ENCODE results near the gene MSI1. TPM values are rescaled to one million over a fixed set of nuclear protein-coding genes. Genes with fewer than 3 reads are reported as not detected.
"Not testable (repeated sequence)": the region's sequence is repeated elsewhere in the genome, so short reads cannot be mapped to it uniquely, and the experiment has no call there.

Gene MSI1
- total RNA-seq, 1 donor from 2014 or later = 27.6 TPM

GRCh38 chr12:120343692-120344091 is 25.3 kb downstream of the MSI1 start:
- no peak overlapping the region for H3K27ac Mint-ChIP-seq (ENCODE audit: unreplicated experiment)
- peaks cover 4% of the 10 kb centered on the region for H3K36me3 Mint-ChIP-seq (ENCODE audit: low read depth, unreplicated experiment)
- H3K4me3 Mint-ChIP-seq (ENCODE audit: unreplicated experiment) = no peak overlapping the region
- TF ChIP-seq CTCF (IDR thresholded peaks at IDR 0.05; ENCODE audit: unreplicated experiment) = no peak
- peaks cover 1% of the 10 kb centered on the region for H3K27me3 Mint-ChIP-seq (ENCODE audit: unreplicated experiment)
- H3K4me1 Mint-ChIP-seq (ENCODE audit: unreplicated experiment) = no peaks in the 10 kb centered on the region
- no peaks in the 10 kb centered on the region for H3K9me3 Mint-ChIP-seq (ENCODE audit: unreplicated experiment)
- no peak for DNase-seq (ENCODE audit: low spot score)

GRCh38 chr12:120343039-120343537 is 25.9 kb downstream of the MSI1 start:
- Mint-ChIP-seq H3K4me1 (ENCODE audit: unreplicated experiment) (no peaks in the 10 kb centered on the region), H3K4me3 (ENCODE audit: unreplicated experiment) (no peak overlapping the region), H3K27me3 (ENCODE audit: unreplicated experiment) (peaks cover 1% of the 10 kb centered on the region), H3K36me3 (ENCODE audit: low read depth, unreplicated experiment) (peaks cover 7% of the 10 kb centered on the region), H3K27ac (ENCODE audit: unreplicated experiment) (no peak overlapping the region), H3K9me3 (ENCODE audit: unreplicated experiment) (no peaks in the 10 kb centered on the region)
- DNase-seq (ENCODE audit: low spot score) = no peak
- TF ChIP-seq CTCF (IDR thresholded peaks at IDR 0.05; ENCODE audit: unreplicated experiment) = no peak

GRCh38 chr12:120342175-120343038 is 26.6 kb downstream of the MSI1 start:
- Mint-ChIP-seq H3K27ac (ENCODE audit: unreplicated experiment) (no peak overlapping the region), H3K27me3 (ENCODE audit: unreplicated experiment) (peaks cover 1% of the 10 kb centered on the region), H3K4me3 (ENCODE audit: unreplicated experiment) (no peak overlapping the region), H3K36me3 (ENCODE audit: low read depth, unreplicated experiment) (peaks cover 10% of the 10 kb centered on the region), H3K4me1 (ENCODE audit: unreplicated experiment) (no peaks in the 10 kb centered on the region), H3K9me3 (ENCODE audit: unreplicated experiment) (peaks cover 5% of the 10 kb centered on the region)
- no peak for TF ChIP-seq CTCF (IDR thresholded peaks at IDR 0.05; ENCODE audit: unreplicated experiment)
- no peak for DNase-seq (ENCODE audit: low spot score)

- DNase-seq (ENCODE audit: low spot score) = no peak
- Mint-ChIP-seq H3K27me3 (ENCODE audit: unreplicated experiment) (peaks cover 1% of the 10 kb centered on the region), H3K9me3 (ENCODE audit: unreplicated experiment) (peaks cover 14% of the 10 kb centered on the region), H3K4me3 (ENCODE audit: unreplicated experiment) (no peak overlapping the region), H3K27ac (ENCODE audit: unreplicated experiment) (no peak overlapping the region), H3K36me3 (ENCODE audit: low read depth, unreplicated experiment) (peaks cover 9% of the 10 kb centered on the region), H3K4me1 (ENCODE audit: unreplicated experiment) (no peaks in the 10 kb centered on the region)
- TF ChIP-seq CTCF (IDR thresholded peaks at IDR 0.05; ENCODE audit: unreplicated experiment) = no peak
Measured at GRCh38 chr12:120339256-120339655, 29.7 kb downstream of the MSI1 start.

GRCh38 chr12:120337730-120338129 is 31.2 kb downstream of the MSI1 start:
- Mint-ChIP-seq H3K27ac (ENCODE audit: unreplicated experiment) (no peak overlapping the region), H3K36me3 (ENCODE audit: low read depth, unreplicated experiment) (peaks cover 9% of the 10 kb centered on the region), H3K27me3 (ENCODE audit: unreplicated experiment) (peaks cover 1% of the 10 kb centered on the region), H3K9me3 (ENCODE audit: unreplicated experiment) (peaks cover 14% of the 10 kb centered on the region), H3K4me3 (ENCODE audit: unreplicated experiment) (no peak overlapping the region), H3K4me1 (ENCODE audit: unreplicated experiment) (no peaks in the 10 kb centered on the region)
- DNase-seq (ENCODE audit: low spot score) = no peak
- no peak for TF ChIP-seq CTCF (IDR thresholded peaks at IDR 0.05; ENCODE audit: unreplicated experiment)

GRCh38 chr12:120336392-120336791 is 32.6 kb downstream of the MSI1 start:
- not testable (repeated sequence) for H3K4me3 Mint-ChIP-seq (ENCODE audit: unreplicated experiment); H3K36me3 Mint-ChIP-seq (ENCODE audit: low read depth, unreplicated experiment); H3K4me1 Mint-ChIP-seq (ENCODE audit: unreplicated experiment); H3K27me3 Mint-ChIP-seq (ENCODE audit: unreplicated experiment); DNase-seq (ENCODE audit: low spot score); H3K27ac Mint-ChIP-seq (ENCODE audit: unreplicated experiment)
- H3K9me3 Mint-ChIP-seq (ENCODE audit: unreplicated experiment) = peaks cover 14% of the 10 kb centered on the region

Data from endothelial cell (in vitro differentiated cells).